ENCODE measurements around the gene SIRT3. TPM values are rescaled to one million over a fixed set of nuclear protein-coding genes. Genes with fewer than 3 reads are reported as not detected.
"Not testable (repeated sequence)": the region's sequence is repeated elsewhere in the genome, so short reads cannot be mapped to it uniquely, and the experiment has no call there.

The SIRT3 gene
- polyA plus RNA-seq, 3 donors from 2014 or later: 6.7 to 11.1 (median 7.4) TPM

DNA sequence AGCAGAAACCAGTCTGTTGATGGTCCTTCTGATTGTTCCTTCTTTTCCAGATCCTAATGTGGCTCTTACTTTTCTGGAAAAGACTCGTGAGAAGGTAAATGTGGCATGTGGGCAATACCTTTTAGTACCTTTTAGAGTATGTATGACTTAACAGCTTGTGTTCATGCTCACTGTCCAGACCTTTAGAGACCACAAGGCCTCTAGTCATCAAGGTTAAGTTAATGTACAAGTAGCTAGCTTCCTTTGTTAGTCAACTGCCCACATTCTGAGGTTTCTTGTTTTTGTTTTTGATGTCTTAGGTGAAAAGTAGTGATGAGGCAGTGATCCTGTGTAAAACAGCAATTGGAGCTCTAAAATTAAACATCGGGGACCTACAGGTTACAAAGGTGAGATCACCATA, 8.2 kb upstream of the SIRT3 start:
- Mint-ChIP-seq H3K4me1 (peaks cover 10 to 30% of the 10 kb centered on the region in 2 donors), H3K36me3 (peaks cover 38 to 60% (median 48%) of the 10 kb centered on the region in 3 donors), H3K9me3 (no peaks in the 10 kb centered on the region), H3K4me3 (no peak overlapping the region), H3K27me3 (ENCODE audit: low read depth in 3 of 3) (peaks cover 0 to 2% (median 0%) of the 10 kb centered on the region in 3 donors), H3K27ac (no peak overlapping the region)
- no peak for DNase-seq

DNA sequence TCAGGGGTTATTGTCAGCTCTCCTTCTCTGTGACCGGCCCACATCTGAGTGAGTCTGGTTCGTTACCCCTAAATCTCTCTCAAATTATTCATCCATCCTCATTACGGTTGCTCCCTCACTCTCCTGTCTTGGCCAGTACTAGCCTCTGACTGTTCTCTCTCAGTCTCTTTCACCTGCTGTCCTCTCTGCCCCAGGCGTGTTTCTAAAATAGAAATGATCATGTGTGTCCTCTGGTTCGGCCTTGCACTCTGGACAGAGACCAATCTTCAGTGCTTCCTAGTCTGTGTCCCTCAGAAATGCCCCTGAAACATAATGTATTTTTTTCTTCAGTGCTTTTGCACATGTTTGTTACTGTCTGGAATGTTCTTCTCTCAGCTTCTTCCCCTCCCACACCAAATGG, 5.5 kb upstream of the SIRT3 start:
- Mint-ChIP-seq H3K27ac (peak overlapping the region in 5 of 6 donors; percentile 2 to 64 (median 59)), H3K9me3 (no peaks in the 10 kb centered on the region), H3K27me3 (ENCODE audit: low read depth in 3 of 3) (peaks cover under 1 to 8% (median 6%) of the 10 kb centered on the region in 3 donors), H3K36me3 (peaks cover 23 to 39% (median 30%) of the 10 kb centered on the region in 3 donors), H3K4me1 (peaks cover 27 to 58% of the 10 kb centered on the region in 2 donors), H3K4me3 (no peak overlapping the region)
- DNase-seq: no peak

DNA sequence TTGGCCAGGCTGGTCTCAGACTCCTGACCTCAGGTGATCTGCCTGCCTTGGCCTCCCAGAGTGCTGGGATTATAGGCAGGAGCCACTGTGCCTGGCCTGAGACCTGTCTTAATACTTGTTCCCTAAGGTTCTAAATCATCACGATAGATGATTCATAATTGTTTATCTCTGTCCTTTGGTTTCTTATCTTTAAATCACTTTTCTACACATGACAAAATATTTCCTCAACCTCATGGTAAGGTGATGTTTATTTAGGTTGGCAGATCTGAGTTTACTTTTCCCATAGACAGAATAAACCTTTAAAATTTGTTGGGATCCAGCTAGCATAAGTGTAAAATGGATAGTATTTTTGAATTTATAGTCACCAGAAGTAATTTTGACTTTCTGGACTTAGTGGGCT, 4.2 kb upstream of the SIRT3 start:
- Mint-ChIP-seq H3K4me1 (peaks cover 32 to 62% of the 10 kb centered on the region in 2 donors), H3K9me3 (no peaks in the 10 kb centered on the region), H3K27ac (peak overlapping the region in 4 of 6 donors; percentile 15 to 75 (median 30)), H3K4me3 (no peak overlapping the region), H3K36me3 (peaks cover 18 to 27% (median 24%) of the 10 kb centered on the region in 3 donors), H3K27me3 (ENCODE audit: low read depth in 3 of 3) (peaks cover 12 to 18% (median 13%) of the 10 kb centered on the region in 3 donors)
- no peak for DNase-seq

DNA sequence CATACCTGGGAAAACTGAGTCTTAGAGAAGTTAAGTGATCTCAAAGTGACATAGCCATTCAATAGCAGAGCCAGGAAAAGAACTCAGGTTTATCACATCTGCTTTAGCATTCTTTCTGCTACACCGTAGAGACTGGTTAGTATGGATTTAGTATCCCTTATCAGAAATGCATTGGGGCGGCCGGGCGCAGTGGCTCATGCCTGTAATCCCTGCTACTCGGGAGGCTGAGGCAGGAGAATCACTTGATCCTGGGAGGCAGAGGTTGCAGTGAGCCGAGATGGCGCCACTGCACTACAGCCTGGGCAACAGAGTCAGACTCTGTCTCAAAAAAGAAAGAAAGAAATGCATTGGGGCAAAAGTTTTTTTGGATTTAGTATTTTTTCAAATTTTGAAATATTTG, 2.2 kb upstream of the SIRT3 start:
- Mint-ChIP-seq H3K27ac (peak overlapping the region; percentile 97 to 100 (median 100)), H3K36me3 (peaks cover 11 to 20% (median 16%) of the 10 kb centered on the region in 3 donors), H3K4me3 (peak overlapping the region; percentile 44 to 99 (median 99)), H3K27me3 (ENCODE audit: low read depth in 3 of 3) (peaks cover 15 to 20% (median 15%) of the 10 kb centered on the region in 3 donors), H3K4me1 (peaks cover 40 to 61% of the 10 kb centered on the region in 2 donors)
- H3K9me3 Mint-ChIP-seq, DNase-seq: not testable (repeated sequence)

DNA sequence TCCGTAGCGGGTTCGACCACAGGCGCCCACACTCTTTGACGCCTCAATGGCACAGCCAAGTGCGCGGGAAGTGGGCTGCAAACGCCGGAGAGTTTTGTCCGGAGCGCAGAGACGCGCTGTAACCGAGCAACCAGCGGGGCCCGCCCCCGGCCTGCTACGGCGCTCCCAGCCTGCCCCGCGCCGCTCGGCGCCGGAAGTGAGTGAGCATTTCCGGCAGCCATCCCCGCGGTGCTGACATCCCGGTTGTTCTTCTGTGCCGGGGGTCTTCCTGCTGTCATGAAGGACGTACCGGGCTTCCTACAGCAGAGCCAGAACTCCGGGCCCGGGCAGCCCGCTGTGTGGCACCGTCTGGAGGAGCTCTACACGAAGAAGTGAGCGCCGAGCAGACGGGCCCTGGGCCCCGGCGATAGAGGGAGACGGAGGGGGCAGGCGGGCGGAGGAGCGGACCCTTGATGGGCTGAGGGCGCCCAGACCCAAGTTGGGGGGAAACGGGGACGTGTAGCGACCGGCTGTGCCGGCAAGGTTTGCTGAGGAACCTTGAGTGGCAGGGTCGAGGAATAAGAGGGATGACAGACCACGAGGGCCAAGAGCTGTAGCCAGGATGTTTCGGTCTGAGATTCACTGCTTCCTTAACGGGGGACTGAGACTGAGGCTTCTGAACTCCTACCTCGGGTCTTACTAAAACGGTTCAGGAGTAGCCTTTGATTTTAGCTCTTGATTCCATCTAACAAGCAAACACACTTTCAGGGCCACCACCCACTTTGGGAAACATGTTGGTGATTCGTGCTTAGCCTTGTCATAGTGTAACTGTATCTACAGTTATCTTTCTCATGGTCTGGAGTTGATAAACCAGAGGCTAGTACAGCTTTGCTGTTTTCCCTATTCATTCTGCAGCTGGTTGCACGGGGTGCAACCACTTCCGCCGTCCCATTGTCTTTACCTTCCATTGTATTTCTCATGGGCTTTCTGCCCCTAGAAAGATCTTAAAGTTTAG, 929 bp upstream of the SIRT3 start, which contains the start of gene PSMD13:
Gene PSMD13 (plus strand): TSS at position 203 of the 994 bp plus-strand sequence. CDS start 74 bp downstream, at position 277.
- DNase-seq: peak; percentile 91 to 92 (median 91)
- Mint-ChIP-seq H3K9me3 (no peaks in the 10 kb centered on the region), H3K36me3 (peaks cover 4 to 14% (median 11%) of the 10 kb centered on the region in 3 donors), H3K4me3 (peak within 1 kb of the TSS; percentile 91 to 99 (median 99)), H3K27me3 (ENCODE audit: low read depth in 3 of 3) (peaks cover 15 to 20% (median 15%) of the 10 kb centered on the region in 3 donors), H3K4me1 (peaks cover 40 to 53% of the 10 kb centered on the region in 2 donors), H3K27ac (peak within 1 kb of the TSS; percentile 97 to 100 (median 100))

DNA sequence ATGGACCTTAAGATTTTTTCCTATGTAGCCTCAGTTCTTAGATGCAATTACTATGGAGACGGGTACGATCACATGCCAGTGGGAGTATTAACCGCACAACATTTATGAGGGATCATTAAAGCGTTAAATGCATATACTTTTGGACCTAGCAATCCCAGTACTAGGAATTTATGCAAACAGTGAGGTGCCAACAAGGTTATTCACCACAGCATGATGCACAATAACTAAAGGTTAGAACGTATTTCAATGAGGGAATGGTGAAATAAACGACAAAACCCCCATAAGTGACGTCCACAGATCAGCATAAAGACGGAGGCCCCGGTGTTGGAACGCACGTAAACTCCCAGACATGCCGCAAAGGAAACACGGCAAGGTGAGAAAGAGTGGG, 539 bp downstream of the SIRT3 start:
- DNase-seq: peak; percentile 90 to 92 (median 91)
- H3K36me3 Mint-ChIP-seq: peaks cover 0 to 4% (median 3%) of the 10 kb centered on the region in 3 donors

DNA sequence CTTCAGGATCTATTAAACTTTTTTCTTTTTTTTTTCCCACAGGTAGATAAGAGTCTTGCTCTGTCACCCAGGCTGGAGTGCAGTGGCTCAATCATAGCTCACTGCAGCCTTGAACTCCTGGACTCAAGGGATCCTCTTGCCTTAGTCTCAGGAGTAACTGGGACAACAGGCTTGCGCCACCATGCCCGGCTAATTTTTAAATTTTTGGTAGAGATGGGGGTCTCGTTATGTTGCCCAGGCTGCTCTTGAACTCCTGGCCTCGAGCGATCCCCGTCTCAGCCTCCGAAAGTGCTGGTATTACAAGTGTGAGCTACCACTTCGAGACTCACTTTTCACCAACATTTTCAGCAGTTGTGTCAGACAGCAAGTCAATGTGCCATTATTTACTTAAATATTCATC, 962 bp downstream of the SIRT3 start:
- DNase-seq: no peak
- peak overlapping the region; percentile 79 to 99 (median 87) for H3K4me3 Mint-ChIP-seq
- no peaks in the 10 kb centered on the region for H3K9me3 Mint-ChIP-seq
- H3K27me3 Mint-ChIP-seq (ENCODE audit: low read depth in 3 of 3): peaks cover 15 to 20% (median 15%) of the 10 kb centered on the region in 3 donors
- peak overlapping the region; percentile 93 to 100 (median 96) for H3K27ac Mint-ChIP-seq
- peaks cover 0 to 3% (median under 1%) of the 10 kb centered on the region in 3 donors for H3K36me3 Mint-ChIP-seq
- peaks cover 31 to 43% of the 10 kb centered on the region in 2 donors for H3K4me1 Mint-ChIP-seq

More for the DNA sequence above, 539 bp downstream of the SIRT3 start:
- Mint-ChIP-seq H3K4me3 (peak overlapping the region; percentile 79 to 99 (median 87)), H3K27me3 (ENCODE audit: low read depth in 3 of 3) (peaks cover 15 to 20% (median 15%) of the 10 kb centered on the region in 3 donors), H3K27ac (peak overlapping the region; percentile 93 to 100 (median 96)), H3K9me3 (no peaks in the 10 kb centered on the region), H3K4me1 (peaks cover 31 to 43% of the 10 kb centered on the region in 2 donors)

DNA sequence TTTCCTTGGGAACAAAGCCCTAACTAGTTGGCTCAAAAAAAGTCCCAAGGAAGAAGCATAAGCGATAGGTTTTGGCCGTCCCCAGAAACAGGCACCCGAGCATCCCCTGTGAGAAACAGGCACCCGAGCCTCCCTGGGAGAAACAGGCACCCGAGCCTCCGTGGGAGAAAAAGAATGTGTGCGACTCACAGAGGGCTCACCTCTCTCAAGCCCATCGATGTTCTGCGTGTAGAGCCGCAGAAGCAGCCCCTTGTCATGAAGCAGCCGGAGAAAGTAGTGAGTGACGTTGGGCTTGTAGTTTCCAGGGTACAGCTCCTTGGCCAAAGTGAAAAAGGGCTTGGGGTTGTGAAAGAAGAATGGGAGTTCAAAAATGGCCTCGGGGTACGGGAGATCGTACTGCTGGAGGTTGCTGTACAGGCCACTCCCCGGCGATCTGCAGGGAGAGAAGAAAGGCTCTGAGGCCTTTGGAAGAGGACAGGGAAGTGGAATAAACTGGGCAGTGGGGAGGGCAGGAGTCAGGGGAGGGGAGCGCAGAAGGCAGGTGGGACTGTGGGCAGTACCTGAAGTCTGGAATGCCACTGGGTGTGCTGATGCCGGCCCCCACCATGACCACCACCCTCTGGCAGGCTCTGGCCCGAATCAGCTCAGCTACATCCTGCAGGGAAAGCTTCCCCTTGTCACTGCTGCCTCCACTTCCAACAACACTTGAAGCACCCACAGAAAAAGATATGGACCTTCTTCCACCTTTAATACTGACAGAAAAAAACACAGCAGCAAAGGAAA, 3.2 kb downstream of the SIRT3 start:
- peaks cover 23 to 24% of the 10 kb centered on the region in 2 donors for H3K4me1 Mint-ChIP-seq
- H3K27ac Mint-ChIP-seq: peak overlapping the region in 5 of 6 donors; percentile 70 to 93 (median 84)
- H3K36me3 Mint-ChIP-seq: peaks cover 4 to 10% (median 5%) of the 10 kb centered on the region in 3 donors
- peaks cover 15 to 20% (median 15%) of the 10 kb centered on the region in 3 donors for H3K27me3 Mint-ChIP-seq (ENCODE audit: low read depth in 3 of 3)
- no peak for DNase-seq
- H3K4me3 Mint-ChIP-seq: peak overlapping the region in 1 of 5 donors; percentile 13
- no peaks in the 10 kb centered on the region for H3K9me3 Mint-ChIP-seq

DNA sequence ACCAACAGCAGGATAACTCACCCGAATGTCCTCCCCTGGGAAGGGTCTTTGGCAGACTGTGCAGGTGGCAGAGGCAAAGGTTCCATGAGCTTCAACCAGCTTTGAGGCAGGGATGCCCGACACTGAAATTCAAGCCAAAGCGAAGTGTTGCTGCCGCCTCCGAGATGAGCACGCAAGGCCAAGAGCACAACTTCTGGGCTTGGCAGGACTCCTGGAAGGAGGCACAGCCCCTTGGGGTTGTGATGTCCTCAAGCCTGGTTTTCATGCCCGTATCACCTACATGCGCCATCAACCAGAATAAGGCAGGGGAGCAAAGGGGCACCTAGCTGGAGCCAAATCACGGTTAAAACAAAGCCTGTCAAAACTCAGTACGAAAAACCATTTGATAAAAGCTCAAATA, 5.7 kb downstream of the SIRT3 start:
- peaks cover 8 to 14% (median 13%) of the 10 kb centered on the region in 3 donors for H3K36me3 Mint-ChIP-seq
- peak overlapping the region in 2 of 6 donors; percentile 30 to 59 for H3K27ac Mint-ChIP-seq
- H3K4me3 Mint-ChIP-seq: no peak overlapping the region
- DNase-seq: no peak
- H3K4me1 Mint-ChIP-seq: peaks cover 5 to 9% of the 10 kb centered on the region in 2 donors
- H3K27me3 Mint-ChIP-seq (ENCODE audit: low read depth in 3 of 3): peaks cover 2 to 5% (median 4%) of the 10 kb centered on the region in 3 donors
- H3K9me3 Mint-ChIP-seq: no peaks in the 10 kb centered on the region

DNA sequence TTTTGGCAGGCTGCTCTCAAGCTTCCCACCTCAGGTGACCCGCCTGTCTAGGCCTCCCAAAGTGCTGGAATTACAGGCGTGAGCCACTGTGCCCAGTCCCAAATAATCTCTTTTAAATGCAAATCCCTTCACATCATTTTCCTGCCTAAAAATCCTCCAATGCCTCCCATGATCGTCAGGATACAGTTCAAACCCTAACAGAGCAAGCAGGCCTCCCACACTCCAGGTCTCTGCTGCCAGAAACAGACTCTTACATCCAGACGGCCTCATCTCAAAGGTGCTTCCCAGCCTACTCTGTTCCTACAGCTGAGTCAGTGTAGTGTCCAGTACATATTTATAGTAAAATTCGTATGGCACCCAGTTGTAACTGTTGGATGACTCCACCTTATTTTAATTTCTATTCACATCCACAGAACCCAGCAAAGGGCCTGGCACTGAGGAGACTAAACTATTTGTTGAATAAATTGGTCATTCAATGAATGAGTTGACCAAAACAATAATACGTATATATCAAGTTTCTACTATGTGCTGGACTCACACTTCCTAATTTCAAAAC, 8.2 kb downstream of the SIRT3 start:
- Mint-ChIP-seq H3K4me3 (no peak overlapping the region), H3K27me3 (ENCODE audit: low read depth in 3 of 3) (peaks cover 0 to 2% (median 1%) of the 10 kb centered on the region in 3 donors), H3K9me3 (no peaks in the 10 kb centered on the region), H3K4me1 (no peaks in the 10 kb centered on the region), H3K36me3 (peaks cover 9 to 20% (median 18%) of the 10 kb centered on the region in 3 donors), H3K27ac (peak overlapping the region in 1 of 6 donors; percentile 64)
- no peak for DNase-seq

DNA sequence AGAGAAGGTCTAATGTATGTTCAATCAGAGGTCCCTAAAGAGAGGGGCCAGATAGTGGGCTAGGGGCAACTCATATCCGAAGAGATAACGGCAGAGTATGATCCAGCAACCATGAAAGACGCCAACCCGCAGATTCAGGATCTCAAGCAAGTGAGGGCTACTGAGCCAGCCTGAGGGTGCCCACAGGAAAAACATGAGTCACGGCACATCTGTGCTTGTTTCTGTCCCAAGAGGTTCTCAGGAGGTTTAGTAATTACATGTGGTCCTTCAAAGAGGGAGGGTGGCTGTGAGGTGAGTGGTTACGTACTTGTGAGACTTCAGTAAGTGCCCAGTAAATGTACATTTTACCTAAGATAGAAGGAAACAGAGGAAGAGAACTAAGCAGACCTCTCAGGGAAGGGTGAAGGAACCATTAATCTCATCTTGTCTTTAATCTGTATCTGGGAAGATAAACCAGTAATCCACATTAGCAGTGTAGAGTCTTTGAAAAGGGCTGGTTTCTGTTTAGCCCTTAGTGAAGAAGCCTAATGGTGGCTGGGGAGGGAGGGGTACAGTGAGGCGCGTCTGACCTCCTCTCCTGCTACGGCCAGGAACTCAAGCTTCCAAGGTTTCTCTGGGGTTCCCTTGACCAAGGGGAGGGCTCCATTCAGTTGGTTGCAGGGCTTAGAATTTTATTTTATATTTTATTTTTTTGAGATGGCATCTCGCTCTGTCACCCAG, 10.2 kb downstream of the SIRT3 start:
- Mint-ChIP-seq H3K36me3 (peaks cover 14 to 28% (median 23%) of the 10 kb centered on the region in 3 donors), H3K27ac (peak overlapping the region in 2 of 6 donors; percentile 55 to 69), H3K4me1 (no peaks in the 10 kb centered on the region), H3K9me3 (no peaks in the 10 kb centered on the region), H3K27me3 (ENCODE audit: low read depth in 3 of 3) (peaks cover 0 to 2% (median 1%) of the 10 kb centered on the region in 3 donors), H3K4me3 (no peak overlapping the region)
- no peak for DNase-seq

DNA sequence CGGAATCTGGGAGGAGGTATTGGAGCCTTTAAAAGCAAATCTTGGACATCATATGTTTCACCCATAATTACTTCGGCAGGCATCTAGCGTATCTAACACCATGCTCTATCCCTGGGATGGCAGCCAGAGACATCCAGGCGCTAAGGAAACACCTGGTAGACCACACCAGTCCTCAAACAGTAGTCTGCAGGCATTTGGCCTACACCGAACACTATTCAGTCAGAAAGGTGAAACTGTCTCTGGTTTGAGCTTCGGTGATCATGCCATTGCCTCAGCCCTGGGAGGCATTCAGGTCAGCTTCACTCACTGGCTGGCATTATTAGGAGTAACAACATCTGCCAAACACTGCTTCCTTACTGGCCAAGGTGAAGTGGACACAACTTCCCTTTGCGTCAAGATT, 11.7 kb downstream of the SIRT3 start:
- peaks cover 0 to 2% (median 1%) of the 10 kb centered on the region in 3 donors for H3K27me3 Mint-ChIP-seq (ENCODE audit: low read depth in 3 of 3)
- DNase-seq: no peak
- H3K36me3 Mint-ChIP-seq: peaks cover 12 to 29% (median 22%) of the 10 kb centered on the region in 3 donors
- no peaks in the 10 kb centered on the region for H3K9me3 Mint-ChIP-seq
- no peak overlapping the region for H3K4me3 Mint-ChIP-seq
- H3K4me1 Mint-ChIP-seq: no peaks in the 10 kb centered on the region
- no peak overlapping the region for H3K27ac Mint-ChIP-seq
